COR-L47 (cell line): Measurements from ENCODE around the gene PRKCE.
"Not testable (repeated sequence)": the region's sequence is repeated elsewhere in the genome, so short reads cannot be mapped to it uniquely, and the experiment has no call there.

ENCODE experiments used
- DNase-seq: peaks from one replicate; lab custom pipeline; 2025; lab: John Stamatoyannopoulos, UW

Gene PRKCE

DNA sequence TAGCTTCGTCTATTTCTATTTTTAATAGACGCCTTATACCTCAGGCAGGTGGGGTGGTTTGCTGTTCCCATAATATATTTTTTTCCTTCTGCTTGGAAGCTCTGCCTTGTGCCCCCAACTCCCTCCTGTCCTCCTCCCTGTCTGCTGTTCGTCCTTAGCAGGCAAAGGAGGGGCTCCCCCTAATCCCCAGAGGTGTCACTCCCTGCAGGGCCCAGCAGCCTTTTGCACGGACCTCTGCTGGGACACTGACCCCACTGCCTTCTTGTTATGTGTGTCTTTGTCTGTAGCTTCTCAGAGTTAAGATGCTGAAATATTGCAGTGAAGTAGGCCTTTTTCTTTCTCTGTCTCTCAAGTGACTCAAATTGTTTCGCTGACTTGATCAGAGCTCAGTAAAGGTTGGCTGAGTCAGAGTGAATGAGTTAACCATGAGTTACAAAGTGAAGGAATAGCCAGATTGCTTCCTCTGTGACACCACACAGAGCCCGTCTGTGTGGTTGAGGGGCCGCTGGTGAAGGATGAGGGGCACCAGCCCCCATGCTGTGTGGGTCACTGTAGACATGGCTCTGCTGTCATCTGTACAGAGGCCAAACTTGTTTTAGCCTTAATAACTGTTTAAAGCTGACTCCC lies 47.7 kb downstream of the PRKCE start:
- no peak for DNase-seq

DNA sequence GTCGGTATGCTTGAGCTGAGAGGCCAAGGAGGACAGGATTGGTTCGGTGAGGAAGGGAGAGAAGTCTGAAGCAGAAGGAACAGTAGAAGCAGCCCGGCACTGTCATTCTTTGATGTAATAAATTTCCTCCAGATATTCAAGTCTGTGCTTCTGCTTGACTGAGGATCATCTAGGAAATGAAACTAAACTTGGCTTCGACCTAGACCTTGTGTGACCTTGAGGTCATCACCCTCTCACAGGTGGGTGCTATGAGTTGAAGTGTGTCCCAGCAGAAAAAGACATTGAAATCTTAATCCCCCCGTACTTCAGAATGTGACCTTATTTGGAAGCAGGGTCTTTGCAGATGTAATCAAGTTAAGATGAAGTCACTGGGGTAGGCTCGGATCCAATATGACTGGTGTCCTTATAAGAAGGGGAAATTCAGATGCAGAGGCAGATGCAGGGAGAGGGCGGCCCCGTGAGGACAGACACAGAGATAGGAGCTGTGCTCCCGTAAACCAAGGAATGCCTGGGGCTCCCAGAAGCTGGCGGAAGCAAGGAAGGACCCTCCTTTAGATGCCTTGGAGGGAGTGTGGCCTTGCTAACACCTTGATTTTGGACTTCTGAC lies 49.0 kb downstream of the PRKCE start:
- no peak for DNase-seq

DNA sequence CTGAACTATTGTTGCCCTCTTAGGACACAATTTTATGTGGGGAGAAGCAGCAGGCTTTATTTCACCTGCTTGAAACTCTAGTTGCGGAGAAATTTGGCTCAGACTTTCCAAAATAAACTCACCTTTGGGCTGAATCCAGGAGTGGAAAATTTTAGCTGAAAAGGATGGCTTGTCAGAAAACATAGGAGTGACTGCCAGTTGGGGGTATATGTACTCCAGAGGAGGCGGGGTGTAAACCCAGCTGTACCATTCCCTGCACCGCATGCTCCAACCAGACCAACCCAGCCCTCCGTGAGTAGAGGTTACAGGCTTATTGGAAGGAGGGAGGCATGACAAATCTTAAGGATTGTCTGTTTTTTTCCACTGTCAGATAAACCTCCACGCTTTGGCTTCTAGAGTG lies 53.8 kb downstream of the PRKCE start:
- DNase-seq = no peak

DNA sequence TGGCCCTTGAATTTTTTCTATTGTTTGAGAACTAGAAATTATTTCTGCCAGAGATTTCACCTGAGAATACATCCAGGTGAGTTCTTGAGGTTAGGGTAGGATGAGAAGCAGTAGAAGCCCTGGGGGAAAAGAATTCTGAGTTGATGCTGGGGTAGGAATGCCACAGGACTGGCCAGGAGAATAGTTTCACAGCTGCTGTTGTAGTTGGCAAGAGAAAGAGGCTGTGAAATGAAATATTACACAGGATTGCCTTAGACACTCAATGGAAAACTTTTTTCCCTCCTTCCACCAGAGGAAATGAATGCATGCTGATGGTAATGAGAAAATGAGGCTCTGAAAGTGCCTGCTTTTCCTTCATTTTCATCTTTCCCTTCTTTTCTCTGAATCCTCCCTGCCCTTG lies 54.6 kb downstream of the PRKCE start:
- no peak for DNase-seq

DNA sequence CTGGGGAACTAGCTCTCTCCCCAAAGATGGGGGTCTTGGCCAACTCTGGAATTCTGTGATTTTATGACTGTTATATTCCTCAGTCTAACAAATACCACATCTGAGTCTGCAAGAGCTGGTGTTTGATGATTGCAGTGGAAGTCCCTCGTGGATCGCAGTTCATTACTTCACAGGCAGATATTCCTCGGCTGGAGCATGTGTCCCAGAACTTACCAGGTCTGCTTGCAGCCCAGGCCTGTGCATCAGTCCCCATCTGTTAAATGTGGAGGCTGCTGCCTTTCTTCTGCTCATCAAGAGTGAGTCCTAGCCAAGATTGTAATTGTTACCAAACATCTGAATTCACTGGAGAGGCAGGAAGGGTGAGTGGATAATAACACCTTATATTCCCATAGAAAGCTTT lies 55.5 kb downstream of the PRKCE start:
- DNase-seq = peak; percentile 23

DNA sequence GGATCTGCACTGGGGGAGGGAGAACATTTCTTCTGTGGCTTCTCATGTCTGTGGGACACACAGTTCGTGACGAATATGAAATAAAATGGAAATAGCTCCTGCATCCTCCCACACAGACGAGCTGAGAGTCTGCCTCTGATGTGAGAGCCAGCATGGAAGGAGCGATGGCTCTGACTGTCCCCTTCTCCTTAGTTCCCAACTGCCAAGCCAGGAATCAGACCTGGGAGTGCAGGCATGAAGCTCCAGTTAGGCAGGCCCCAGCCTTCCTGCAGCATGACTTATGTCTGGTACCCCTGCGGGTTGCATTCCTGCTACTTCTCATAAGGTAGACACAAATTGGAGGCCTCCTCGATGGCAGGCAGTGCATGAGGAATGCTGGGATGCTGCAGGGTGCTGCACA lies 56.2 kb downstream of the PRKCE start:
- no peak for DNase-seq

DNA sequence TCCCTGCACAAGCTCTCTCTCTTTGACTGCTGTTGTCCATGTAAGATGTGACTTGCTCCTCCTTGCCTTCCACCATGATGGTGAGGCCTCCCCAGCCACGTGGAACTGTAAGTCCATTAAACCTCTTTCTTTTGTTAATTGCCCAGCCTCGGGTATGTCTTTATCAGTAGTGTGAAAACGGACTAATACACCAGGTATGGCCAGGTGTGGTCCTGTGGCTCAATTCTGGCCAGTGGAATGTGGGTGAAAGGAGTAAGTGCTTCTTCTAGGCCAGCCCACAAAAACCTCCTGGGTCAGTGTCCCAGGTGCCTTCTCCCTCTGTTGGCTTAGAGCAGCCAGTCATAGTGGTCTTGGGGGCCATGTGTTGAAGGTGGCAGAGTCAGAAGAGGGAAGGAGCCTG lies 57.0 kb downstream of the PRKCE start:
- no peak for DNase-seq

DNA sequence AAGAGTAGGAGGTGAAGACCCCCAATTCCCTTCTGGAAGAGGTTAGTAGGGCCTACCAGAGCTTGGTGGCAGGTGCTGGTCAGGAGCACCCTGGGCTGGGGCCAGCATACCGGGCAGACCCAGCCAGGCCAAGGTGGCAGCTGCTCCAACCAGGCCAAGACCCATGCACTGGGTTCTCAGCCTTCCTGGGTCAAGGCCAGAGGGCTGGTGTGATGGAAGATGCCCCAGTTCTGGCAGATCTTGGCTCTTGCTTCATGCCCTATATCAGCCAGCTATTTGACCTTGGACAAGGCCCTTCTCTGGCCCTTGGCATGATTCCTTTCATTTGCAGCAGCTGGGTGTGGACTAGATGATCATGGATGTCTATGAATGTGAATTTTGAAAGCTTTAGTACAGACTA lies 57.7 kb downstream of the PRKCE start:
- no peak for DNase-seq

DNA sequence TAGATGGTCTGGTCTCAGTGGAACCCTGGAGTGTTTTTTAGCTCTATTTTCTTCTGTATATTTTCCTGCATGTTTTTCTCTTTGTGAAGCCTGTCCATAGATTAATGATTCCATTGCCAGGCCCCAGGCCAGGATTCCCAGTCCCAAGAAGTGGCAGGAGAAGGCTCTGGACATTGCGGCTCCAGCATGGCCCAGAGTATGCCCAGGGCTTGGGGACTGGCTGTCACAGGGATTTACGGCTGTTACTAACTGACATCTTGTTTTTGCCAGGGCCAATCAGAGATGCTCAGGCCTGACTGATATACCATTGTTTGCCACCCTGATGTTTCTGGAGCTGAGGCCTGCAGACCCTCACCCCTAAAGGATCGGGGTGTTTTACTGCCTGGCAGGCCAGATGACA lies 59.0 kb downstream of the PRKCE start:
- DNase-seq = no peak

DNA sequence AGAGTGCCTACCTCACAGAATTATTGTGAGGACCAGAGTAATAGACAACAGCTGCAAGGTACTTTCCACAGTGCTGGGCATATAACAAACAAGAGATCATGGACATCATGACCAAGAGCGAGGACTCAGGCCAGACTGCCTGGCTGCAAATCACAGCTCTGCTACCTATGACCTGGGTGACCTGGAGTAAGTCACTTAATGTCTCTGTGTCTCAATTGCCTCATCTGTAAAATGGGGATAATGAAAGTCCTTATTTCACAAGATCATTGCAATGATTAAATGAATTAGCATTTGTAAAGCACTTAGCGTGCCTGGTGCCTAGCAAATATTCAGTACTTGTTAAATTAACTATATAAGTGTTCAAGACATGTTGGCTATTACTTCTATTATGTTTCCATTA lies 59.7 kb downstream of the PRKCE start:
- DNase-seq = no peak

DNA sequence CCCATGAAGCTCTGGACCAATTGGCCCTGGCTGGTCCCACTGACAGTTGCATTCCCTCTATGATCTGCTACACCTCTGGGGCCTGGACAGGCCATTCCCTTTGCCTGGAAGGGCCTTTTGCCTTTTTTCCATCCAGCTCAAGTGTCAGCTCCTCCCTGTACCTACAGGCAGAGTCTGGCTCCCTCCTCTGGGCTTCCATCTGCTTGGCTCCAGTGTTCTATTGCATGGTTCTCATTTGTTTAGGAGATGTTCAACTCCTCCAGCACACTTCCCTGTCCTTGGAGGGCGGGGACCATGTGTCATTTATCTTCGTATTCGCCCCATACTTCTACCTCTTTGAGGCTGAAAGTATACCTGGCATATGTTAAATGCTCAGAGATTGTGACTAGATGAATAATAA lies 61.1 kb downstream of the PRKCE start:
- DNase-seq = no peak

DNA sequence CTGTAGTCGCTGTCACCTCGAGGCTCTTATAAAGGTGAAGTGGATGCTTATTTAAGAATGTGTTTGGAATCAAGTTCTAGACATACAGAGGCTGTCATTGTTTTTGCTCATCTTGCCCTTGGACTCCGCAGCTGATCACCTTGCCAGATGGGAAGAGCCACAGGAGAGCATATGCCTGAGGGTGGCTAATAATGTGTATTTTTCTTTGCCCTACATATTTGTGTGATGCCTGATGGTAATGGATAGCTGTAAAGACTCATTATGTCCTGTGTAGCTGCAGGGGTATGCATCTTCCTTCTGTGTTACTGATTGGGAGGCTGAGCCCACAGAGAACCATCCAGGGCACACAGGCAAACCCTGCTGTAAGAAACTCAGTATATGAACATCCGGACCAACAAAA lies 61.7 kb downstream of the PRKCE start:
- DNase-seq = no peak

DNA sequence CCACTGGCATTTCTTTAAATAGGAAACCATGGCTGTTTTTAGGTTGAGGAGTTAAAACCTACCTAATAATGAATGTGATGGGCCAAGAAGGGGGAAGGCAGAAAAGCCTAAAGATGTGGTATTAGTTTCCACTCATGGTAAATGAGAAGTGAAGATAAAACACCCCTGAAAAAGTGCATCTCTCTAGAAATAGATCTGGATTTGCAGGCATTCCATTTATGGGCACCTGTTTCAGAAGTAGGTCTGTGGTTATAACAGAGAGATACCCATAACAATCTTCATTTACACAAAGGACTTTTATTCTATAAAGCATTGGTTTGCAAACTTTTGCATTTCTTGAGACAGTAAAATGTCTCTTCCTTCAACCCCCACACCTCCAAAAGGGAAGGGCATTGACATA lies 62.1 kb downstream of the PRKCE start:
- DNase-seq = no peak

DNA sequence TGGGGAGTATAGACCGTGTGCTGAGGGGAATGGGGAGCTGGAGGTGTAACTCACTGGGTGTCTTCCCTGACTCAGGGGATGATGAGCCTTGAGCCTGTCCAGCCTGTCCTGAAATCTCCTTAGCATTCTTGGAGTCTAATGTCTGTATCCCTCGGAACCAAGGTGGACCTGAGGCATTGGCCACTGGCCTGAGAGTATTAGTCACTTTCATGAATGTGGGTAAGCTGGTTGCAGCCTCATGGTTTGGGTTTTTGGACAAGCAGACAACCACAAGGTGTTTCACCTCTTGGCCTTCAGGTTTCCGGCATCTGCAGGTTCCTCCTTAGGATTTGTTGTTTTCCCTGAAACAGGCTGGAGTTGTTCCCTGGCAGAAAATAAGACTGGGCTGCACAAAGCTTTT lies 63.2 kb downstream of the PRKCE start:
- no peak for DNase-seq

DNA sequence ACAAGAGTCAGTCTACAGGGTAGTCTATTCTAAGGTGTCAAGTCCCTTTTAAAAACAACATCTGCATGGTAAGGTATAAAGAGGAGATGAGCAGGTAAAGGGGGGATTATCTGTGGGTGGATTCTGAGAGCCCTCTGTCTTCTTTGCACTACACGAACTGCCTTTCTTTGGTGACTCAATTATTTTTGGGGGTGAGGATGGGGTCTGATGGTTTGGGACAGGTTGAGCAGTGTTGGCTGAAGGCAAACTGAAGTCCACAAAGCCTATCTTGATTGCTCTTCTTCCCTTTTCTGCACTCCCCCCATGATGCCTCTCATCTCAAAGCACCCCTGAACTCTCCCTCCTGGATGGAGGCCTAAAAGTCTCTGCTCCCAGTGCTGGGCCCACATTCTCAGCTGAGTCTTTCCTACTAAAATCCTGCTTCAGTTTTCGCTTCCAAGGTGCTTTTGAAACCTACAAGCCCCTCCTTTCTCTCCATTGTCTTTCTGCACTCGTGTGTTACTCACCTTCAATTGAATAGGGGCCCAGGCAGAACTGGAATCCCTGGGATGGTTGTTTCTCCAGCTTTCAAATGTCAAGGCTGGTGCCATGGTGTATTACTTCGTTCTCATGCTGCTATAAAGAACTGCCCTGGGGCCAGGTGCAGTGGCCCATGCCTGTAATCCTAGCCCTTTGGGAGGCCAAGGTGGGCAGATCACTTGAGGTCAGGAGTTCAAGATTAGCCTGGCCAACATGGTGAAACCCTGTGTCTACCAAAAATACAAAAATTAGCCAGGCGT lies 64.3 kb downstream of the PRKCE start:
- no peak for DNase-seq

DNA sequence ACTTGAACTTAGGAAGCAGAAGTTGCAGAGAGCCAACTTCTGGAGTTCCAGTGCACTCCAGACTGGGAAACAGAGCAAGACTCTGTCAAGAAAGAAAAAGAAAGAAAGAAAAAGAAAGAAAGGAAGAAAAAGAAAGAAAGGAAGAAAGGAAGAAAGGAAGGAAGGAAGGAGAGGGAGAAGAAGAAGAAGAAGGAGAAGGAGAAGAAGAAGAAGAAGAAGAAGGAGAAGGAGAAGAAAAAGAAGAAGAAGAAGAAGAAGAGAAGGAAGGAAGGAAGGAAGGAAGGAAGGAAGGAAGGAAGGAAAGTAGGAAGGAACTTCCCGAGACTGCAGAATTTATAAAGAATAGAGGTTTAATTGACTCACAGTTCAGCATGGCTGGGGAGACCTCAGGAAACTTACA lies 65.0 kb downstream of the PRKCE start:
- not testable (repeated sequence) for DNase-seq

DNA sequence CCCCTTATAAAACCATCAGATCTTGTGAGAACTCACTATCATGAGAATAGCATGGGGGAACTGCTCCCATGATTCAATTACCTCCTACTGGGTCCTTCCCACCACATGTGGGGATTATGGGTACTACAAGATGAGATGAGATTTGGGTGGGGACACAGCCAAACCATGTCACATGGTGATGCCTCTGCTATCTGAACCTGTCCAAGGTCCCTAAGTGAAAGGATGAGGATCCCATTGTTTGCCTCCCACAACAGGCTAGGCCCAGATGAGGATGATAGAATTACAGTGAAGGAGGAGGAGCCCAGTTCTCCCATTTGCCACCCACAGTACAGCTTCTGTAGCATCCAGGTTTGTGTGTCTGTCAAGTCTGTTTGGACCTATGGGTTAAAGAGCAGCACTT lies 65.4 kb downstream of the PRKCE start:
- DNase-seq = no peak

DNA sequence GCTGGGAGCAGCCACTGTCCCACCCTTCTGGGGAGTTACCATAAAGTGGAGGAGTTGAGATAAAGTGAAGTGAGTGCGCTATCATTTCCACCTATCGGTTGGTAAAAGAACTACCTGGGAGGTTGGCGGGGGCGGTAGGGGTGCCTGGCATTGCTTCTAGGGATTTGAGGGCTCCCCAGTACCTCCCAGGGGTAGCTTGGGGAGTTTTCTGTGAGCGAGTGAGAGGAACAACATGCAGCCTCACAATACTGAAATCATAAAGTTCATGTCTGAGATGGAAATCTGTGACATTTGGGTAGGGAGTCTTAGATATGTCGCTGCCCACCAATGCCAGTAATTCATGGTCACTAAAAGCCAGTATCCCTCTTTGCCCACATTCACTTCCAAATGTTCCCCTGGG lies 68.7 kb downstream of the PRKCE start:
- no peak for DNase-seq

DNA sequence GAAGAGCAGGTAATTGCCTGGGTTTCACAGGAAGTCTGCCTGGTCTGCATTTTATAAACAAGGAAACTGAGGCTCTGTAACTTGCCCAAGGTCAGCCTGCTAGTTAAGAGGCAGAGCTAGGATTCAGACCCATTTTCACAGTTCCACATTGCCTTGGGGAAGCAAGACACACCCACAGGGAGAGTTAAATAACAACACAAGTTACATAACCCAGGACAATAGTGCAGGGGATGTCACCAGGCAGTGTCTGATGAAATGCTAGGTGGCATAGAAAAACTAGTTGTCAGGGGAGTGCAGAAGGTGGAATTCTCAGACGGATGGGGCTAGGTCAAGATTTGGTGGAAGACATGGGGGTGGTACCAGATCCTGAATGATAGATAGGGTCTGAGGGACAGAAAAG lies 69.7 kb downstream of the PRKCE start:
- DNase-seq = no peak

DNA sequence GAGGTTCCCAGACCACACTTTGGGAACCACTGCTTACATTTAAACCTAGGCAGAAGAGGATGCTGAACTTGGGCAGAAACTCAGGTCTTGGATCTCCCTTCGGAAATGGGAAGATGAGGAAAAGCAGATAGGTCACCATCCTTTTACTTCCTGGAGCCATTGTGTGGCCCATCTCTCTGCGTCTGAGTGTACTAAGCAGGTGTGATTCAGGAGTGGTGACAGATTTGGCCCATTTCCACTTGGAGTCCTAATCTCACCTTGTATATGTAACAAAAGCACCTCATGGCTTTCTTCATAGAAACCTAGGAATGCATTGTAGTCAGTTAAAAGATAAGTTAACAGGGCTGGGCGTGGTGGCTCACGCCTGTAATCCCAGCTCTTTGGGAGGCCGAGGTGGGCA lies 71.0 kb downstream of the PRKCE start:
- DNase-seq = no peak

DNA sequence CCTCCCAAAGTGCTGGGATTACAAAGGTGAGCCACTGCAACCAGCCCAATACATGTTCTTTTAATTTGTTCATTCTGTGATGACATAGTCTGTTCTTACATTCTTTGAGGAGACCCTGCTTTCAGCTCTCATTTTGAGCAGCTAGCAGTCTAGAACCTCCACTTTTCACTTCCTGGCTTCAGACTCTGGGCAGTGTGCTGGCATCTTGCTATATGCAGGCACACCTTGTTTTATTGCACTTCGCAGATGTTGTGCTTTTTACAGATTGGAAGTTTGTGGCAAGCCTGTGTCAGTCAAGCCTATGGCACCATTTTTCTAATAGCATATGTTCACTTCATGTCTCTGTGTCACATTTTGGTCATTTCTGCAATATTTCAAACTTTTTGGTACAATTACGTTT lies 72.4 kb downstream of the PRKCE start:
- no peak for DNase-seq

DNA sequence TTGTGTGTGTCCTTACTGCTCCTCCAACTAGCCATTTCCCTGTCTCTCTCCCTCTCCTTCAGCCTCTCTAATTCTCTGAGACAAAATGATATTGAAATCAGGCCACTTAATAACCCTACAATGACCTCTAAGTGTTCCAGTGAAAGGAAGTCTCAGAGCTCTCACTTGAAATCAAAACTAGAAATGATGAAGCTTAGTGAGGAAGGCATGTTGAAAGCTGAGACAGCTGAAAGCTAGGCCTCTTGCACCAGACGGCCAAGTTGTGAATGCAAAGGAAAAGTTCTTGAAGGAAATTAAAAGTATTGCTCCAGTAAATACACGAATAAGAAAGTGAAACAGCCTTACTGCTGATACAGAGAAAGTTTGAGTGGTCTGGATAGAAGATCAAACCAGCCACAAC lies 72.9 kb downstream of the PRKCE start:
- DNase-seq = no peak

DNA sequence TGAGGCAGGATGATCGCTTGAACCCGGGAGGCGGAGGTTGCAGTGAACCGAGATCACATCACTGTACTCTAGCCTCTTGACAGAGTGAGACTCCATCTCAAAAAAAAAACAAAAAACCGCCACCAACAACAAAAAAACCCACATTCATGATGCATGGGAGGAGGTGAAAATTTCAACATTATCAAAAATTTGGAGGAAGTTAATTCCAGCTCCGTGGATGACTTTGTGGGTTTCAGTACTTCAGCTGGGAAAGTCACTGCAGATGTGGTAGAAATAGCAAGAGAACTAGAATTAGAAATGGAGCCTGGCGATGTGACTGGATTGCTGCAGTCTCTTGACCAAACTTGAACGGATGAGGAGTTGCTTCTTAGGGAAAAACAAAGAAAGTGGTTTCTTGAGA lies 74.3 kb downstream of the PRKCE start:
- no peak for DNase-seq

DNA sequence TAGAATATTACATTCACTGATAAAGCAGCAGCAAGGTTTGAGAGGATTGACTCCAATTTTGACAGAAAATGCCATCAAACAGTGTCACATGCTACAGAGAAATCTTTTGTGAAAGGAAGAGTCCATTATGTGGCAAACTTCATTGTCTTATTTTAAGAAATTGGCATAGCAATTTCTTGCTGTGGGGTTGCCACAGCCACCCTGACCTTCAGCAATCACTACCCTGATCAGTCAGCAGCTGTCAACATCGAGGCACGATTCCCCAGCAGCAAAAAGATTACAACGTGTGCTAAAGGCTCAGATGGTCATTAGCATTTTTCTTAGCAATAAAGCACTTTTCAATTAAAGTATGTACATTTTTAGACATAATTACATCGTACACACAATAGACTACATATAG lies 74.7 kb downstream of the PRKCE start:
- DNase-seq = no peak
